LHCN-M2 (cell line): ENCODE data around the gene FAM98C. TPM values are rescaled to one million over a fixed set of nuclear protein-coding genes. Genes with fewer than 3 reads are reported as not detected.
"Not testable (repeated sequence)": the region's sequence is repeated elsewhere in the genome, so short reads cannot be mapped to it uniquely, and the experiment has no call there.

ENCODE experiments used
- DNase-seq: peaks from one replicate; pipeline ENCODE4 v3.0.0-alpha.2; 2012; ENCODE audit warnings: low read depth
- total RNA-seq: library from RNA; depleted of rRNA; stranded (reverse); fragments of >200 nt; gene quantifications from 2 replicates; pipeline ENCODE4 v1.2.3, GENCODE V29; 2014

FAM98C gene
- total RNA-seq, 1 experiment from 2014 or later, result 21.2 TPM

GRCh38 chr19:38425810-38426466, 23.0 kb downstream of the FAM98C start, which contains the start of gene RASGRP4:
Gene RASGRP4 (minus strand): TSS chr19:38426219. CDS start chr19:38426091, 128 bp downstream.
- no peak for DNase-seq

- not testable (repeated sequence) for DNase-seq
Observed at GRCh38 chr19:38427035-38427677, 24.3 kb downstream of the FAM98C start.

- no peak for DNase-seq
Observed at GRCh38 chr19:38429055-38429810, 26.3 kb downstream of the FAM98C start.

- no peak for DNase-seq
Observed at GRCh38 chr19:38429811-38430156, 26.9 kb downstream of the FAM98C start.

GRCh38 chr19:38430931-38431330, 28.0 kb downstream of the FAM98C start:
- DNase-seq, result no peak

DNA sequence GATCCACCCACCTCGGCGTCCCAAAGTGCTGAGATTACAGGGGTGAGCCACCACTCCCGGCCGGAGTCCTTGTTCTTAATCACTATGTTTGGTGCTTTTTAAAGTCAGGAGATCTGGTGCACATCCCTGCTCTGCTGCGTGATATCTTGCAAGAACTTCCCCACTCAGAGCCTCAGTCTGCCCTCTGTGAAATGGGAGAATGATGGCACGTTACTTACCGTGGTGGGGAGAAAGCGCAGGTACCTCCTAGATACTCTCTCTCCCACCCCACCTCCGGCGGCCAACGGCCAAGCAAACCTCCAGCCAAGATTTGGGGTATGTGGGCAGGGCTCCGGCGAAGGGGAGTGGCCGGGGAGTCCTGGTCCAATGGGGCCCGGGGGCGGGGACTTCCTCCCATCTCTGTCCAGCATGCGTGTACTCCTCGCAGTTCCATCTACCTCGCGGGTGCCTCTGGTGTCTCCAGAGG, 30.4 kb downstream of the FAM98C start, which contains the start of gene RYR1:
Gene RYR1 (plus strand): TSS at position 424 of the 466 bp plus-strand sequence. CDS start 139 bp downstream, outside the sequence.
- DNase-seq, result peak; percentile 26

DNA sequence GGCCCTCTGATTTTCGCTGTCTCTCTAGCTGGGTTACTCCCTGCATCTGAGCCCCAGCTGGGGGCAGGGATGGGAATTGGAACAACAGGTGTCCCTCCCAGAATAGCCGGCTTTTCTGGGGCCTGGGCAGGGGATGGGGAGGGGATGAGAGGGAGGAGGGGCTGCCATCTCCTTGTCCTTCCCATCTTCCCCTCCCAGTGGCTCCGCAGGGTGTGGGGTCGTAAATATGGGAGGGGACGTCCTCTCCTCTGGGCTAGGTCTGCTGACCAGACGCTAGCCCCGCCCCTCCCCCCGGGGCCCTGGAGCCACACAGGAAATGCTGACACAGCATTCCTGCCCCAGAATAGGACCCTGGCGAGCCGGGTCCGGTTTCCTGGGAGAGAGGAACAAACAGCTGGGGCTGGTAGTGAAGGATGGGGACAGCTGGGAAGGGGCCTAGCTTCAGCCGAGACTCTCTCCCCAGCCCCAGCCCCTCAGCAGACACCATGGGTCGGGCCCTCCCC, 31.7 kb downstream of the FAM98C start:
- peak; percentile 68 for DNase-seq

- DNase-seq, result no peak
Observed at GRCh38 chr19:38437295-38437694, 34.4 kb downstream of the FAM98C start.

- no peak for DNase-seq
Observed at GRCh38 chr19:38437917-38438316, 35.0 kb downstream of the FAM98C start.

- no peak for DNase-seq
Observed at GRCh38 chr19:38440592-38440991, 37.7 kb downstream of the FAM98C start.

- no peak for DNase-seq
Observed at GRCh38 chr19:38441657-38442348, 38.9 kb downstream of the FAM98C start.

- DNase-seq, result no peak
Observed at GRCh38 chr19:38442736-38443135, 39.8 kb downstream of the FAM98C start.

DNA sequence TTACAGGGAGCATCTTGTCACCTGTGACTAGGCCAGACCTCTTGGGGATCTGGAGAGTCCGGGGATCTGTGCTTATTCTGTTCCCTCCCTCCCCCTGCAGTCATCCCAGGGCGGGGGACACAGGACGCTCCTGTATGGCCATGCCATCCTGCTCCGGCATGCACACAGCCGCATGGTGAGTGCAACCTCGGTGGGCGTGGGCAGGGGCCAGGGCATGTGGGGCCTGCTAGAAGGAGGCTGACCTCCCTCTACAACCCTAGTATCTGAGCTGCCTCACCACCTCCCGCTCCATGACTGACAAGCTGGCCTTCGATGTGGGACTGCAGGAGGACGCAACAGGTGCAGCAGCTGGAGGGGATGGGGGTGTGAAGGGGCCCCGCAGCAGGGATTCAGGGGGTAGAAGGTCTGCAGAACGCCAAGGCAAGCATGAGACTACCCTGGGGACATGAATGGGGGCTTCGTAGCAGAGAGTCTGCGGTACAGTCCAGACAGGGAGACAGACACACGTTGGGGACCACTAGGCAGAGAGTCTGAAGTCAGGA, 40.6 kb downstream of the FAM98C start:
- DNase-seq, result no peak

- no peak for DNase-seq
Observed at GRCh38 chr19:38444026-38444425, 41.1 kb downstream of the FAM98C start.

DNA sequence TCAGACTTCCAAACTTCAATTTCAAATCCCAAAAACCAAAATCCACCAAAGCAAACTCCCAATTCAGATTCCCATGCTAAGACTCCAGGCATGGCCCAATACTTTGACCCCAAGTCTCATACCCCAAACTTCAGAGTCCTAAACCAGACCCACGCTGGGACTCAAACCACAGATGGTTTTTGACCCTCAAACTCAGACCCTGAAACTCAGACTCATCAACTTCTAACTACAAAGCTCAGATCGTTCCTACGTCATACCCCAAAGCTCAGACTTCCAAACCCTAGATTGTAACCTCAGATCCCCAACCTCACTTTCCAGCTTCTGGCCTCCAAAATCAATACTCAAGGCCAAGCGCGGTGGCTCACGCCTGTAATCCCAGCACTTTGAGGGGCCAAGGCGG, 42.5 kb downstream of the FAM98C start:
- DNase-seq, result no peak

GRCh38 chr19:38448225-38448624, 45.3 kb downstream of the FAM98C start:
- no peak for DNase-seq

GRCh38 chr19:38449518-38449917, 46.6 kb downstream of the FAM98C start:
- no peak for DNase-seq

- no peak for DNase-seq
Observed at GRCh38 chr19:38451036-38451435, 48.1 kb downstream of the FAM98C start.

GRCh38 chr19:38451629-38452028, 48.7 kb downstream of the FAM98C start:
- DNase-seq, result no peak

DNA sequence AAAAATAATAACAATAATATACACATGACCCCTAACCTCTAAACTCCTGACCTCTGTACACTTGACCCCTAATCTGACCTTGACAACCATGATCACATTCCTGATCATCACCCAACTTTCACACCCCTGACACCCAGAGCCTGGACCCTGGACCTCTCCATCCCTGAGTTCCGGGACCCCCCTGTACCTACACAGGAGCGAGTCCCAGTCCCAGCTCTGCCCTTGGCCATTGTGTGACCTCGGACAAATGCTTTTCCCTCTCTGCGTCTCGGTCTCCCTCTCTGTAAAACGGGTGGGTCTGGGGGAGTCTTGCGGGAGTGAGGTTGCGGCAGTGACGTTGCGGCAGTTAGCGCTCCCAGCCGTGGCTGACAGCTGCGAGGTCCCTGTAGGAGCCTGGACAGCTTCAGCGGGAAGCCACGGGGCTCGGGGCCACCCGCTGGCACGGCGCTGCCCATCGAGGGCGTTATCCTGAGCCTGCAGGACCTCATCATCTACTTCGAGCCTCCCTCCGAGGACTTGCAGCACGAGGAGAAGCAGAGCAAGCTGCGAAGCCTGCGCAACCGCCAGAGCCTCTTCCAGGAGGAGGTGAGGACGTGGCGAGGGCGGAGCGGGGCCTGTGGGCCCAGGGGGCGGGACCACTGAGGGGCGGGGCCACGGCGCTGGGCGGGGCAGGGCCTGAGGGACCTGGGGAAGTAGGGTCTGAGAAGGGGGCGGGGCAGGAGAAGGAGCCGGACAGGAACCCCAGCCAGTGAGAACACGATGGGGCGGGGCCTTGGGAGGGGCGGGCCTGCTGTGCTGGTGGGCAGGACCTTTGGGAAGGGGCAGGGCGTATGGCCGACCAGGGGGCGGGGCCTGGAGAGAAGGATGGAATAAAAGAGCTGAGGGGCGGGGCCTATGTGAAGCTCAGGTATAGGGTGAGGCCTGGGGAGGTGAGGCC, 49.8 kb downstream of the FAM98C start:
- no peak for DNase-seq
